CD4-positive, alpha-beta memory T cell (primary cell): ENCODE measurements around the gene PCDHB11. TPM values are rescaled to one million over a fixed set of nuclear protein-coding genes. Genes with fewer than 3 reads are reported as not detected.
"Not testable (repeated sequence)": the region's sequence is repeated elsewhere in the genome, so short reads cannot be mapped to it uniquely, and the experiment has no call there.

Experiments used
- CTCF ChIA-PET: fragments of 350-600 bp; sonication (Branson Sonifier 250); formaldehyde crosslinking; loops from one replicate; lab custom pipeline; 2021; ENCODE audit warnings: inconsistent platforms; ENCODE audit not compliant: partially characterized antibody; lab: Charles Lee
- POLR2A ChIA-PET: fragments of 350-600 bp; sonication (Branson Sonifier 250); formaldehyde crosslinking; loops from one replicate; lab custom pipeline; 2021; ENCODE audit not compliant: partially characterized antibody; lab: Charles Lee
- DNase-seq, 5 donors: peaks; one replicate each; pipeline versions ENCODE4 v3.0.0 to v3.0.0-alpha.2; 2020 to 2022; ENCODE audit warnings: mixed read lengths in 1 of 5
- H3K27ac ChIP-seq: one replicate; pipeline ENCODE4 v1.7.0; 2013; ENCODE audit warnings: low read depth, low read length
- H3K27me3 ChIP-seq: 2 replicates; pipeline ENCODE4 v1.7.0; 2013; ENCODE audit warnings: mild to moderate bottlenecking, low read length, moderate library complexity; ENCODE audit not compliant: insufficient read depth
- H3K36me3 ChIP-seq: 2 replicates; pipeline ENCODE4 v1.7.0; 2013; ENCODE audit warnings: mild to moderate bottlenecking, low read length, moderate library complexity; ENCODE audit not compliant: insufficient read depth
- H3K4me1 ChIP-seq: 2 replicates; pipeline ENCODE4 v1.7.0; 2013; ENCODE audit warnings: mild to moderate bottlenecking, low read length, moderate library complexity; ENCODE audit not compliant: insufficient read depth
- H3K4me3 ChIP-seq, 2 donors: one replicate each; pipeline ENCODE4 v1.7.0; 2013; ENCODE audit warnings: low read length in 2 of 2, mild to moderate bottlenecking in 1 of 2
- H3K9me3 ChIP-seq, 2 donors: one replicate each; pipeline ENCODE4 v1.7.0; 2013; ENCODE audit warnings: low read length in 2 of 2, control low read depth in 1 of 2; ENCODE audit not compliant: control insufficient read depth in 1 of 2
- H3K27ac Mint-ChIP-seq, 7 donors: one replicate each; pipeline ENCODE4 v1.8.0; 2020 to 2021; ENCODE audit warnings: mixed read lengths in 7 of 7, mild to moderate bottlenecking in 6 of 7, inconsistent platforms in 3 of 7, moderate library complexity in 3 of 7
- H3K27me3 Mint-ChIP-seq, 2 donors: one replicate each; pipeline ENCODE4 v1.8.0; 2020 to 2021; ENCODE audit warnings: mixed read lengths in 2 of 2
- H3K36me3 Mint-ChIP-seq, 2 donors: one replicate each; pipeline ENCODE4 v1.8.0; 2020 to 2021; ENCODE audit warnings: mixed read lengths in 2 of 2, inconsistent platforms in 1 of 2, mild to moderate bottlenecking in 1 of 2
- H3K4me1 Mint-ChIP-seq, 4 donors: one replicate each; pipeline ENCODE4 v1.8.0; 2020 to 2021; ENCODE audit warnings: mixed read lengths in 4 of 4, mild to moderate bottlenecking in 1 of 4
- H3K4me3 Mint-ChIP-seq, 8 donors: one replicate each; pipeline ENCODE4 v1.8.0; 2020 to 2021; ENCODE audit warnings: mixed read lengths in 8 of 8, mild to moderate bottlenecking in 7 of 8, moderate library complexity in 6 of 8, inconsistent platforms in 3 of 8
- H3K9me3 Mint-ChIP-seq, 8 donors: one replicate each; pipeline ENCODE4 v1.8.0; 2020 to 2021; ENCODE audit warnings: mixed read lengths in 8 of 8, mild to moderate bottlenecking in 5 of 8, inconsistent platforms in 3 of 8, moderate library complexity in 1 of 8
- intact Hi-C: fragments of 100-400 bp; cut with micrococcal nuclease; formaldehyde crosslinking; loops from one replicate; pipeline ENCODE4 v1.15.1; 2023
- polyA plus RNA-seq, 2 donors: library from polyadenylated mRNA; unstranded; fragments of 300-500 nt; fragmentation: Illumina TruSeq; gene quantifications; one replicate each; pipeline ENCODE4 v1.2.3, GENCODE V29; 2021
- total RNA-seq, 2 experiments: library from RNA; stranded (reverse); gene quantifications; one replicate each; pipeline ENCODE4 v1.2.3, GENCODE V29; 2021

Gene PCDHB11
- total and polyA plus RNA-seq, 4 experiments from 2014 or later, result not detected

- POLR2A ChIA-PET, result not testable (repeated sequence)
- H3K9me3 Mint-ChIP-seq, result peaks cover 0 to 34% (median 15%) of the 10 kb centered on the region in 8 donors
Observed at GRCh38 chr5:141177577-141178191, 21.7 kb upstream of the PCDHB11 start, which contains the start of gene PCDHB8. Gene PCDHB8, plus strand, starts transcription at chr5:141177790. Its CDS starts 245 bp downstream, at chr5:141178035.

GRCh38 chr5:141179371-141179770, 20.1 kb upstream of the PCDHB11 start:
- POLR2A ChIA-PET, H3K27ac ChIP-seq, H3K4me3 Mint-ChIP-seq, H3K4me3 ChIP-seq, H3K36me3 Mint-ChIP-seq, intact Hi-C loops, DNase-seq, H3K4me1 ChIP-seq, H3K9me3 ChIP-seq, H3K27ac Mint-ChIP-seq, H3K4me1 Mint-ChIP-seq, CTCF ChIA-PET, H3K27me3 ChIP-seq, H3K36me3 ChIP-seq: not testable (repeated sequence)
- Mint-ChIP-seq H3K9me3 (peaks cover 0 to 31% (median 18%) of the 10 kb centered on the region in 8 donors), H3K27me3 (peaks cover 16 to 18% of the 10 kb centered on the region in 2 donors)

More at GRCh38 chr5:141177577-141178191, 21.7 kb upstream of the PCDHB11 start, which contains the start of gene PCDHB8:
- H3K36me3 Mint-ChIP-seq, H3K27ac Mint-ChIP-seq, H3K36me3 ChIP-seq, H3K4me1 ChIP-seq, H3K9me3 ChIP-seq, H3K27ac ChIP-seq, H3K27me3 ChIP-seq, H3K4me3 Mint-ChIP-seq, CTCF ChIA-PET, H3K4me3 ChIP-seq, intact Hi-C loops: not testable (repeated sequence)
- DNase-seq, result peak in 1 of 5 donors; percentile 2
- Mint-ChIP-seq H3K4me1 (peaks cover 0 to 11% (median 0%) of the 10 kb centered on the region in 4 donors), H3K27me3 (peaks cover 18 to 27% of the 10 kb centered on the region in 2 donors)

- H3K36me3 Mint-ChIP-seq, H3K9me3 ChIP-seq, DNase-seq, intact Hi-C loops, H3K4me1 ChIP-seq, H3K36me3 ChIP-seq, H3K27me3 ChIP-seq, H3K4me1 Mint-ChIP-seq, CTCF ChIA-PET, H3K4me3 ChIP-seq, H3K27ac ChIP-seq, H3K27ac Mint-ChIP-seq, POLR2A ChIA-PET: not testable (repeated sequence)
- H3K4me3 Mint-ChIP-seq, result peak overlapping the region in 1 of 8 donors; percentile 38
- peaks cover 19 to 22% of the 10 kb centered on the region in 2 donors for H3K27me3 Mint-ChIP-seq
- H3K9me3 Mint-ChIP-seq, result peaks cover 0 to 35% (median 22%) of the 10 kb centered on the region in 8 donors
Observed at GRCh38 chr5:141179876-141180275, 19.6 kb upstream of the PCDHB11 start.

- no peak overlapping the region for H3K4me3 ChIP-seq
- Mint-ChIP-seq H3K27ac (no peak overlapping the region), H3K9me3 (peaks cover 0 to 35% (median 21%) of the 10 kb centered on the region in 8 donors), H3K27me3 (peaks cover 18 to 22% of the 10 kb centered on the region in 2 donors), H3K36me3 (no peaks in the 10 kb centered on the region), H3K4me1 (peaks cover 0 to 6% (median 0%) of the 10 kb centered on the region in 4 donors), H3K4me3 (no peak overlapping the region)
- intact Hi-C loops, result no loop called here
- DNase-seq, result no peak
- ChIA-PET POLR2A (no interaction called here), CTCF (no interaction called here)
- no peaks in the 10 kb centered on the region for H3K9me3 ChIP-seq
- H3K36me3 ChIP-seq, result no peaks in the 10 kb centered on the region
- no peak overlapping the region for H3K27ac ChIP-seq
- H3K4me1 ChIP-seq, result no peaks in the 10 kb centered on the region
- no peaks in the 10 kb centered on the region for H3K27me3 ChIP-seq
Observed at GRCh38 chr5:141180313-141180712, 19.1 kb upstream of the PCDHB11 start.

- Histone ChIP-seq H3K36me3 (no peaks in the 10 kb centered on the region), H3K4me1 (no peaks in the 10 kb centered on the region), H3K27me3 (no peaks in the 10 kb centered on the region), H3K4me3 (no peak within 1 kb of the TSS), H3K9me3 (no peaks in the 10 kb centered on the region), H3K27ac (no peak within 1 kb of the TSS)
- Mint-ChIP-seq H3K4me1 (peaks cover 0 to 11% (median 3%) of the 10 kb centered on the region in 4 donors), H3K36me3 (no peaks in the 10 kb centered on the region), H3K27me3 (peaks cover 18 to 29% of the 10 kb centered on the region in 2 donors), H3K27ac (no peak within 1 kb of the TSS), H3K4me3 (no peak within 1 kb of the TSS), H3K9me3 (peaks cover 0 to 39% (median 23%) of the 10 kb centered on the region in 8 donors)
- intact Hi-C loops, result no loop called here
- ChIA-PET CTCF (no interaction called here), POLR2A (no interaction called here)
- no peak for DNase-seq
Observed at GRCh38 chr5:141182248-141182647, 17.2 kb upstream of the PCDHB11 start, which contains the start of gene PCDHB16. Gene PCDHB16, plus strand, starts transcription at chr5:141182387. Its CDS starts 173 bp downstream, at chr5:141182560.

GRCh38 chr5:141184117-141184855, 15.1 kb upstream of the PCDHB11 start:
- H3K4me3 ChIP-seq, H3K27me3 ChIP-seq, POLR2A ChIA-PET, CTCF ChIA-PET, DNase-seq, intact Hi-C loops, H3K27ac Mint-ChIP-seq, H3K4me1 ChIP-seq, H3K36me3 Mint-ChIP-seq, H3K36me3 ChIP-seq, H3K4me3 Mint-ChIP-seq, H3K27ac ChIP-seq, H3K9me3 ChIP-seq: not testable (repeated sequence)
- H3K27me3 Mint-ChIP-seq, result peaks cover 23 to 38% of the 10 kb centered on the region in 2 donors
- H3K9me3 Mint-ChIP-seq, result peaks cover 3 to 46% (median 27%) of the 10 kb centered on the region in 8 donors
- H3K4me1 Mint-ChIP-seq, result peaks cover 0 to 16% (median 5%) of the 10 kb centered on the region in 4 donors

- peak within 1 kb of the TSS; percentile 5 to 75 (median 48) for H3K4me3 Mint-ChIP-seq
- peaks cover 0 to 21% (median 5%) of the 10 kb centered on the region in 4 donors for H3K4me1 Mint-ChIP-seq
Observed at GRCh38 chr5:141186897-141187512, 12.4 kb upstream of the PCDHB11 start, which contains the start of gene PCDHB9. Gene PCDHB9, plus strand, starts transcription at chr5:141187161. Its CDS starts 158 bp downstream, at chr5:141187319.

More at GRCh38 chr5:141186897-141187512, 12.4 kb upstream of the PCDHB11 start, which contains the start of gene PCDHB9:
- peaks cover 32 to 37% of the 10 kb centered on the region in 2 donors for H3K27me3 Mint-ChIP-seq
- H3K27ac Mint-ChIP-seq, result no peak within 1 kb of the TSS
- intact Hi-C loops, result loop anchor here (5.0 kb wide), 1 partner anchor 375 kb away; no protein-coding TSS in a partner anchor
- H3K9me3 Mint-ChIP-seq, result peaks cover 3 to 54% (median 33%) of the 10 kb centered on the region in 8 donors
- peaks cover 3 to 4% of the 10 kb centered on the region in 2 donors for H3K36me3 Mint-ChIP-seq
- no peak within 1 kb of the TSS for H3K27ac ChIP-seq
- H3K4me1 ChIP-seq, result no peaks in the 10 kb centered on the region
- no peaks in the 10 kb centered on the region for H3K9me3 ChIP-seq
- H3K36me3 ChIP-seq, result no peaks in the 10 kb centered on the region
- ChIA-PET CTCF (interaction anchor here (1.3 kb wide), 3 partner anchors 13 to 370 kb away, joined by 3 to 5 read pairs (median 3); no protein-coding TSS in a partner anchor), POLR2A (no interaction called here)
- peak; percentile 15 to 57 (median 22) for DNase-seq
- H3K4me3 ChIP-seq, result no peak within 1 kb of the TSS
- no peaks in the 10 kb centered on the region for H3K27me3 ChIP-seq
